Stomach (tissue), 9 donors: ENCODE measurements around the gene CFAP46. TPM values are rescaled to one million over a fixed set of nuclear protein-coding genes. Genes with fewer than 3 reads are reported as not detected.
"Not testable (repeated sequence)": the region's sequence is repeated elsewhere in the genome, so short reads cannot be mapped to it uniquely, and the experiment has no call there.

Experiments used
- DNase-seq, 2 donors: peaks; one replicate each; pipeline versions ENCODE4 v3.0.0 to v3.0.0-alpha.2; 2013 to 2019
- H3K27ac ChIP-seq, 5 donors: fragments of 200-600 bp in 4 of 5; sonication (generic) in 4 of 5; one replicate each; pipeline ENCODE4 v1.5.1; 2013 to 2019; ENCODE audit warnings: mild to moderate bottlenecking in 1 of 5, moderate library complexity in 1 of 5
- H3K27me3 ChIP-seq, 3 donors: fragments of 200-600 bp; sonication (generic); one replicate each; pipeline ENCODE4 v1.5.1; 2017 to 2019; ENCODE audit warnings: mixed run types in 1 of 3
- H3K36me3 ChIP-seq, 4 donors: fragments of 200-600 bp; sonication (generic); 1 replicate in 3 of 4; 2 replicates in 1 of 4; pipeline ENCODE4 v1.5.1; 2016 to 2019
- H3K4me1 ChIP-seq, 4 donors: fragments of 200-600 bp; sonication (generic); one replicate each; pipeline ENCODE4 v1.5.1; 2016 to 2019
- H3K4me3 ChIP-seq, 4 donors: fragments of 200-600 bp; sonication (generic) in 3 of 4; one replicate each; pipeline ENCODE4 v1.5.1; 2016 to 2019; ENCODE audit warnings: mild to moderate bottlenecking in 1 of 4
- H3K9me3 ChIP-seq, 4 donors: fragments of 200-600 bp; sonication (generic); one replicate each; pipeline ENCODE4 v1.5.1; 2016 to 2019
- EP300 ChIP-seq: sonication (generic); formaldehyde crosslinking; IDR thresholded peaks from one replicate; pipeline ENCODE4 v1.6.1; 2017; ENCODE audit warnings: antibody characterized with exemption
- POLR2A ChIP-seq, 4 donors: fragments of 450-650 bp; IDR thresholded peaks; one replicate each; pipeline ENCODE4 v1.6.1; 2016; ENCODE audit warnings: antibody characterized with exemption in 4 of 4, control low read depth in 2 of 4, mild to moderate bottlenecking in 1 of 4, moderate library complexity in 1 of 4
- POLR2AphosphoS5 ChIP-seq, 3 donors: sonication (generic); formaldehyde crosslinking; IDR thresholded peaks; one replicate each; pipeline ENCODE4 v1.6.1; 2016; ENCODE audit warnings: antibody characterized with exemption in 3 of 3
- WGBS, 5 donors: extraction: QIAGEN DNeasy Blood & Tissue Kit in 3 of 5; methylation state at CpG; one replicate each; pipeline versions ENCODE4 v1.1.5 to v1.1.7; 2013 to 2018; 5-methylcytosine and 5-hydroxymethylcytosine counted together
- intact Hi-C: fragments of 100-400 bp; cut with DNase I; formaldehyde crosslinking; loops from one replicate; pipeline ENCODE4 v1.15.1; 2023; ENCODE audit warnings: low total_unique reads
- polyA plus RNA-seq, 3 donors: library from polyadenylated mRNA; stranded (reverse); fragments of 200-250 nt; gene quantifications; one replicate each; pipeline ENCODE4 v1.2.3, GENCODE V29; 2013
- total RNA-seq, 5 donors: library from RNA; depleted of rRNA; stranded (reverse); fragments of >200 nt; gene quantifications; one replicate each; pipeline versions ENCODE4 v1.1.0 to v1.2.3, GENCODE V29; 2014 to 2016
- TF ChIP-seq, protein P1 (sequence below), 7 experiments: fragments of 450-650 bp in 4 of 7; fragments of 200-600 bp in 3 of 7; sonication (generic) in 3 of 7; IDR thresholded peaks; one replicate each; pipeline ENCODE4 v1.5.1; 2016 to 2019; ENCODE audit warnings: antibody characterized with exemption in 7 of 7, control low read depth in 2 of 7, mild to moderate bottlenecking in 1 of 7
- donor health status: healthy with polysubstance abuse.
- donor health status: Bipolar disorder and iron deficiency.
- donor health status: healthy.

The CFAP46 gene
- total and polyA plus RNA-seq, 8 donors = under 0.01 to 5.8 (median 1.8) TPM; not detected in 1

DNA sequence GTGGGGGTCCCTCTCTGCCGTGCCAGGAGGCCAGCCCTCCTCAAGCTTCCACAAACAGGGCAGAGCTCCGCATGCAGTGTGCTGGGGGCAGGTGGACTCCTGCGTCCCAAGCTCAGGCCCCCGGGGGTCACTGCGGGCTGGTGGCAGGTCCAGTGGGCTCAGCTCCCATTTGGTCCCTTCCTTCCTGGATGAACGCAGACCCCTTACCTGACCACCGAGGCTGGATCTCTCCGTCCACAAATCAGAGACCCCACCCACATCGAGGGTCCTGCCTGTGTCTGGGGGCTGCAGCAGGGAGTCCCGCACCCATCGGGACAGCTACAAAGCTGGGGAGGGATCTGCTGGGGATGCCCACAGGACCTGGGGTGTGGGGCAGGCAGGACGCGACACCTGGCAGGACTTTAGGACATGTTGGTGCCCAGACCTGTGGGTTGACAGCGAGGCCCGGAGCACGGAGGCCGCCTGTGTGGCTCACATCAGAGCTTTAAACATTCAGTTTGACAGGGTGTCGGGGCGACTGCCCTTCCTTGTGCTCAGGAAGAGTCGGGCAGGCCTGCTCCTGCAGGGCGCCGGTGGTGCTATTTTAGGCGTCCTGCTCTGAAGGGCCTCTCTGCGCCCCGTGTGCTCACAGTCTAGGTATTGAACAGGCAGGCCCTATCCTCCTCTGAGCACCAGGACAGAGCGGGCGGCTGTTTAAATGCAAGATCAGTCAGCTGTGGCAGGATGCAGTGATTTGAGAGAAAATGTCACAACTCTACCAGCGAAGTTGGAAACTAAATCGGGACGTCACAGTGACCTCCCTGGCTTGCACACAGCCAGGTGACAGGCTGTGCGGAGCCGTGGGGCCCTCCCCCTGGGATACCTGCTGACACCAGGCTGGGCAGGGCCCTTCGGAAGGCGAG lies 15.9 kb upstream of the CFAP46 start:
- intact Hi-C loops = no loop called here
- H3K36me3 ChIP-seq = no peaks in the 10 kb centered on the region
- no peak for DNase-seq
- no peaks in the 10 kb centered on the region for H3K9me3 ChIP-seq
- peaks cover 9 to 22% (median 15%) of the 10 kb centered on the region in 4 donors for H3K4me1 ChIP-seq
- H3K4me3 ChIP-seq = no peak overlapping the region
- no peak overlapping the region for H3K27ac ChIP-seq
- TF ChIP-seq POLR2AphosphoS5 (IDR thresholded peaks at IDR 0.05) = no peak
- no peak for TF ChIP-seq POLR2A (IDR thresholded peaks at IDR 0.05)
- TF ChIP-seq, protein P1, sequence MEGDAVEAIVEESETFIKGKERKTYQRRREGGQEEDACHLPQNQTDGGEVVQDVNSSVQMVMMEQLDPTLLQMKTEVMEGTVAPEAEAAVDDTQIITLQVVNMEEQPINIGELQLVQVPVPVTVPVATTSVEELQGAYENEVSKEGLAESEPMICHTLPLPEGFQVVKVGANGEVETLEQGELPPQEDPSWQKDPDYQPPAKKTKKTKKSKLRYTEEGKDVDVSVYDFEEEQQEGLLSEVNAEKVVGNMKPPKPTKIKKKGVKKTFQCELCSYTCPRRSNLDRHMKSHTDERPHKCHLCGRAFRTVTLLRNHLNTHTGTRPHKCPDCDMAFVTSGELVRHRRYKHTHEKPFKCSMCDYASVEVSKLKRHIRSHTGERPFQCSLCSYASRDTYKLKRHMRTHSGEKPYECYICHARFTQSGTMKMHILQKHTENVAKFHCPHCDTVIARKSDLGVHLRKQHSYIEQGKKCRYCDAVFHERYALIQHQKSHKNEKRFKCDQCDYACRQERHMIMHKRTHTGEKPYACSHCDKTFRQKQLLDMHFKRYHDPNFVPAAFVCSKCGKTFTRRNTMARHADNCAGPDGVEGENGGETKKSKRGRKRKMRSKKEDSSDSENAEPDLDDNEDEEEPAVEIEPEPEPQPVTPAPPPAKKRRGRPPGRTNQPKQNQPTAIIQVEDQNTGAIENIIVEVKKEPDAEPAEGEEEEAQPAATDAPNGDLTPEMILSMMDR (IDR thresholded peaks at IDR 0.05) = no peak
- TF ChIP-seq EP300 = no peak
- 81 to 83% (median 82%) methylated on average over 28 to 34 of the region's 34 CpGs for WGBS, 5 donors
- H3K27me3 ChIP-seq = peaks cover 0 to 34% (median 0%) of the 10 kb centered on the region in 3 donors

DNA sequence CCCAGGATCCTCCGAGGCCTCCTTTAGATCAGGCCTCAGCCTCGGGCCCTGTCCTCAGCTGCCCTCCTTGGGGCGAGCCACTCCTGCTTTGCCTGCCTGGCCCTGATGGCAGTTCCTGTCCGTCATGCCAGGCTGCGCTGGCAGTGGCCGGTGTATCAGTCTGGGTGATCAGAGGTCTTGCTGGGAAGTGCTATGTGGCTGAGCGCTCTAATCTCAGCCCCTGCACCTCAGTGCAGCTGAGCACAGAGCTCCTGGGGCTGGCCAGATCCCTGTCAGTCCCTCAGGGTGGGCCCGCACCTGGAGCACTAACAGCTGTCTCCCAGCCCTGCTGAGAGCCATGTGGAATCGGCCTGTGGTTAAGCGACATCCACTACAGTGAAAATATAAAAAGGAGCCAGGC lies 14.8 kb upstream of the CFAP46 start:
- Histone ChIP-seq H3K9me3 (no peaks in the 10 kb centered on the region), H3K27me3 (peaks cover 0 to 45% (median 3%) of the 10 kb centered on the region in 3 donors), H3K4me1 (peaks cover 4 to 11% (median 7%) of the 10 kb centered on the region in 4 donors), H3K27ac (no peak overlapping the region), H3K36me3 (no peaks in the 10 kb centered on the region), H3K4me3 (no peak overlapping the region)
- intact Hi-C loops = no loop called here
- TF ChIP-seq, protein P1 (IDR thresholded peaks at IDR 0.05) = no peak
- TF ChIP-seq POLR2A (IDR thresholded peaks at IDR 0.05) (no peak), EP300 (no peak), POLR2AphosphoS5 (IDR thresholded peaks at IDR 0.05) (no peak)
- 82 to 89% (median 84%) methylated on average over 10 of the region's 10 CpGs for WGBS, 5 donors
- no peak for DNase-seq

DNA sequence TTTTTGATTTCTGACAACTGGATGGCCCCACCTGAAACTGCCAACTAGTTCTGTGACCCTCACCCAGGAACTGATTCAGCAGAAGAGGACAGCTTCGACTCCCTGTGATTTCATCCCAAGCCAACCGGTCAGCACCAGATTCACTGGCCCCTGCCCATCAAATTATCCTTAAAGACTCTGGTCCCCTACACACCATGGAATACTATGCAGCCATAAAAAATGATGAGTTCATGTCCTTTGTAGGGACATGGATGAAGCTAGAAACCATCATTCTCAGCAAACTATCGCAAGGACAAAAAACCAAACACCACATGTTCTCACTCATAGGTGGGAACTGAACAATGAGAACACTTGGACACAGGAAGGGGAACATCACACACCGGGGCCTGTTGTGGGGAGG lies 13.9 kb upstream of the CFAP46 start:
- intact Hi-C loops, H3K4me3 ChIP-seq, H3K36me3 ChIP-seq, H3K4me1 ChIP-seq, H3K9me3 ChIP-seq, DNase-seq, H3K27ac ChIP-seq: not testable (repeated sequence)
- H3K27me3 ChIP-seq = peaks cover 0 to 47% (median 12%) of the 10 kb centered on the region in 3 donors
- WGBS, 5 donors = 90 to 97% (median 94%) methylated on average over 3 to 4 of the region's 4 CpGs

DNA sequence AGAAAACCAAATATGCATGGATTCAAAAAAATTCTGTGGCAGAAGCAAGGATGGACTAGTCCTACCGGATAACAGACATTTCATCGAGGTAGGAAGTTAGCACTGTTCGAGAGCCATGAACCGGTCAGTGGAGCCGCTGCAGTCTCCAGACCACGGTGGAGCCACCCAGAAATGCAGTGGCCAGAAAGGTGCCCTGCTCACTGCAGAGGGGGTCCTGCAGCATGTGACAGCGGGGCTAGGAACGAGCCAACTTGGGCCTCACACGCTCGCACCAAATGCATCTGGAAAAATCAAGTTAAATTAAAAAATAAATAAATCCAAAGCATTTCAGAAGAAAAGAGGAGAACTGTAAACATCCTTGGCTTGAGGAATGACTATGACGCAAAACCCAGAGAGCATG lies 13.1 kb upstream of the CFAP46 start:
- Histone ChIP-seq H3K36me3 (no peaks in the 10 kb centered on the region), H3K4me1 (peaks cover 0 to 3% (median 0%) of the 10 kb centered on the region in 4 donors), H3K27me3 (peaks cover 0 to 45% (median 14%) of the 10 kb centered on the region in 3 donors), H3K27ac (no peak overlapping the region), H3K9me3 (no peaks in the 10 kb centered on the region), H3K4me3 (no peak overlapping the region)
- intact Hi-C loops = no loop called here
- WGBS, 5 donors = 84 to 94% (median 89%) methylated on average over 11 of the region's 11 CpGs
- TF ChIP-seq, protein P1 (IDR thresholded peaks at IDR 0.05) = no peak
- no peak for TF ChIP-seq POLR2AphosphoS5 (IDR thresholded peaks at IDR 0.05)
- TF ChIP-seq EP300 = no peak
- TF ChIP-seq POLR2A (IDR thresholded peaks at IDR 0.05) = no peak
- DNase-seq = no peak

DNA sequence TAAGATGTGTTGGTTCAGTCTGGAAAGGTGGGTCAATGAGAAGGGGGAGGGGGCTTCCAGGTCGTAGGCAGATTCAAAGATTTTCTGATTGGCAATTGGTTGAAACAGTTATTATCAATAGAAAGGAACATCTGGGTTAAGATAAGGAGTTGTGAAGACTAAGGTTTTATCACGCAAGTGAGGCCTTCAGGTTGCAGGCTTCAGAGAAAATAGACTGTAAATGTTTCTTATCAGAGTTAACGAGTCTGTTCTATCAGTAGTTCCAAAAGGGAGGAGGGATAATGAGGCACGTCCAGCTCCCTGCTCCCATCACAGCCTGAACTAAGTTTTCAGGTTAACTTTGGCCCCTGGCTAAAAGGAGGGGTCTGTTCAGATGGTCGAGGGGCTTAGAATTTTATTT lies 11.1 kb upstream of the CFAP46 start:
- Histone ChIP-seq H3K27ac (no peak overlapping the region), H3K4me3 (no peak overlapping the region), H3K9me3 (no peaks in the 10 kb centered on the region), H3K4me1 (no peaks in the 10 kb centered on the region), H3K27me3 (peaks cover 0 to 45% (median 14%) of the 10 kb centered on the region in 3 donors), H3K36me3 (no peaks in the 10 kb centered on the region)
- whole genome bisulfite sequencing, 5 donors = 17 to 39% (median 31%) methylated on average over 5 of the region's 5 CpGs
- no peak for TF ChIP-seq EP300
- no peak for TF ChIP-seq POLR2A (IDR thresholded peaks at IDR 0.05)
- no peak for TF ChIP-seq POLR2AphosphoS5 (IDR thresholded peaks at IDR 0.05)
- TF ChIP-seq, protein P1 (IDR thresholded peaks at IDR 0.05) = no peak
- DNase-seq = no peak
- intact Hi-C loops = no loop called here
